Endodermal cell (in vitro differentiated cells): ENCODE data around the gene HOXD13. TPM values are rescaled to one million over a fixed set of nuclear protein-coding genes. Genes with fewer than 3 reads are reported as not detected.

ENCODE experiments used
- DNase-seq: peaks from one replicate; pipeline ENCODE4 v3.0.0-alpha.2; 2017
- H3K27ac ChIP-seq: 2 replicates; pipeline ENCODE4 v1.5.1; 2013; ENCODE audit warnings: mild to moderate bottlenecking, low read depth, low read length, moderate library complexity
- H3K27me3 ChIP-seq: 2 replicates; pipeline ENCODE4 v1.6.1; 2013; ENCODE audit warnings: mild to moderate bottlenecking, low read length, moderate library complexity; ENCODE audit not compliant: insufficient read depth, control insufficient read depth, poor library complexity, severe bottlenecking
- H3K36me3 ChIP-seq: 2 replicates; pipeline ENCODE4 v1.7.0; 2013; ENCODE audit warnings: mild to moderate bottlenecking, low read length, moderate library complexity; ENCODE audit not compliant: control insufficient read depth, insufficient read depth
- H3K4me1 ChIP-seq: one replicate; pipeline ENCODE4 v1.7.0; 2013; ENCODE audit warnings: low read length; ENCODE audit not compliant: control insufficient read depth, insufficient read depth
- H3K4me3 ChIP-seq: 2 replicates; pipeline ENCODE4 v1.5.1; 2013; ENCODE audit warnings: mild to moderate bottlenecking, low read length, moderate library complexity
- H3K9ac ChIP-seq: 2 replicates; pipeline ENCODE4 v1.6.1; 2013; ENCODE audit warnings: mild to moderate bottlenecking, low read length, moderate library complexity; ENCODE audit not compliant: poor library complexity, severe bottlenecking; ENCODE audit errors: extremely low read depth
- H3K9me3 ChIP-seq: 2 replicates; pipeline ENCODE4 v1.6.1; 2013; ENCODE audit warnings: mild to moderate bottlenecking, low read length, moderate library complexity; ENCODE audit not compliant: control insufficient read depth
- H3K27ac Mint-ChIP-seq: 2 replicates; pipeline ENCODE4 v1.8.0; 2020; ENCODE audit warnings: mixed read lengths
- H3K27me3 Mint-ChIP-seq: 2 replicates; pipeline ENCODE4 v1.8.0; 2021; ENCODE audit warnings: mild to moderate bottlenecking, mixed read lengths; ENCODE audit not compliant: insufficient read depth
- H3K36me3 Mint-ChIP-seq: 2 replicates; pipeline ENCODE4 v1.8.0; 2020; ENCODE audit warnings: low read depth, mixed read lengths
- H3K4me1 Mint-ChIP-seq: 2 replicates; pipeline ENCODE4 v1.8.0; 2020; ENCODE audit warnings: mixed read lengths
- H3K4me3 Mint-ChIP-seq: 2 replicates; pipeline ENCODE4 v1.8.0; 2020; ENCODE audit warnings: mild to moderate bottlenecking, moderate library complexity, mixed read lengths
- H3K9me3 Mint-ChIP-seq: 2 replicates; pipeline ENCODE4 v1.8.0; 2020; ENCODE audit warnings: mild to moderate bottlenecking, mixed read lengths
- WGBS, 2 experiments: methylation state at CpG; one replicate each; pipeline versions ENCODE4 v1.1.5 to v1.1.7; 2013; ENCODE audit warnings: missing lambda C conversion rate in 2 of 2, mixed read lengths in 1 of 2; ENCODE audit not compliant: insufficient coverage in 1 of 2, insufficient read length in 1 of 2; 5-methylcytosine and 5-hydroxymethylcytosine counted together
- total RNA-seq, 2 donors: library from RNA; stranded (reverse); fragmentation: NEBNext Ultra II Directional in 1 of 2; extraction: Animal tissue kit (Norgen Biotek cat#: 25700) in 1 of 2; gene quantifications; 2 replicates in 1 of 2; 3 replicates in 1 of 2; pipeline ENCODE4 v1.2.1, GENCODE V29; 2021
- TF ChIP-seq, protein P1 (sequence below): fragments of 200-600 bp; sonication (generic); conservative IDR thresholded peaks from 2 replicates; pipeline ENCODE4 v1.5.0; 2021; ENCODE audit warnings: antibody characterized with exemption, mild to moderate bottlenecking

HOXD13 gene
- total RNA-seq, 2 donors from 2014 or later: 0.11 to 0.40 TPM

GRCh38 chr2:176076796-176077195, 15.7 kb upstream of the HOXD13 start:
- DNase-seq: no peak
- WGBS, 2 experiments: 86% methylated on average over 2 of the region's 2 CpGs; no CpG with 5 or more reads in 1 of the 2 experiments
- H3K9me3 Mint-ChIP-seq: peaks cover 7% of the 10 kb centered on the region
- no peaks in the 10 kb centered on the region for H3K9me3 ChIP-seq
- peaks cover 94% of the 10 kb centered on the region for H3K27me3 Mint-ChIP-seq
- H3K27ac Mint-ChIP-seq: no peak overlapping the region
- H3K4me3 Mint-ChIP-seq: no peak overlapping the region
- H3K4me3 ChIP-seq: no peak overlapping the region
- H3K27me3 ChIP-seq: peaks cover 96% of the 10 kb centered on the region
- peaks cover 22% of the 10 kb centered on the region for H3K4me1 Mint-ChIP-seq
- H3K27ac ChIP-seq: no peak overlapping the region
- H3K36me3 Mint-ChIP-seq: no peaks in the 10 kb centered on the region
- H3K4me1 ChIP-seq: no peaks in the 10 kb centered on the region
- no peak overlapping the region for H3K9ac ChIP-seq
- TF ChIP-seq, protein P1, sequence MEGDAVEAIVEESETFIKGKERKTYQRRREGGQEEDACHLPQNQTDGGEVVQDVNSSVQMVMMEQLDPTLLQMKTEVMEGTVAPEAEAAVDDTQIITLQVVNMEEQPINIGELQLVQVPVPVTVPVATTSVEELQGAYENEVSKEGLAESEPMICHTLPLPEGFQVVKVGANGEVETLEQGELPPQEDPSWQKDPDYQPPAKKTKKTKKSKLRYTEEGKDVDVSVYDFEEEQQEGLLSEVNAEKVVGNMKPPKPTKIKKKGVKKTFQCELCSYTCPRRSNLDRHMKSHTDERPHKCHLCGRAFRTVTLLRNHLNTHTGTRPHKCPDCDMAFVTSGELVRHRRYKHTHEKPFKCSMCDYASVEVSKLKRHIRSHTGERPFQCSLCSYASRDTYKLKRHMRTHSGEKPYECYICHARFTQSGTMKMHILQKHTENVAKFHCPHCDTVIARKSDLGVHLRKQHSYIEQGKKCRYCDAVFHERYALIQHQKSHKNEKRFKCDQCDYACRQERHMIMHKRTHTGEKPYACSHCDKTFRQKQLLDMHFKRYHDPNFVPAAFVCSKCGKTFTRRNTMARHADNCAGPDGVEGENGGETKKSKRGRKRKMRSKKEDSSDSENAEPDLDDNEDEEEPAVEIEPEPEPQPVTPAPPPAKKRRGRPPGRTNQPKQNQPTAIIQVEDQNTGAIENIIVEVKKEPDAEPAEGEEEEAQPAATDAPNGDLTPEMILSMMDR: no peak
- H3K36me3 ChIP-seq: no peaks in the 10 kb centered on the region

- H3K9me3 ChIP-seq: no peaks in the 10 kb centered on the region
- no peak overlapping the region for H3K27ac ChIP-seq
- H3K4me3 ChIP-seq: peak overlapping the region; percentile 79
- peaks cover 96% of the 10 kb centered on the region for H3K27me3 ChIP-seq
- H3K36me3 ChIP-seq: no peaks in the 10 kb centered on the region
- H3K9me3 Mint-ChIP-seq: peaks cover 5% of the 10 kb centered on the region
- DNase-seq: no peak
- H3K4me3 Mint-ChIP-seq: peak overlapping the region; percentile 54
- H3K4me1 ChIP-seq: peaks cover 3% of the 10 kb centered on the region
- TF ChIP-seq, protein P1: no peak
- no peaks in the 10 kb centered on the region for H3K36me3 Mint-ChIP-seq
- peaks cover 27% of the 10 kb centered on the region for H3K4me1 Mint-ChIP-seq
- 5 to 6% methylated on average over 20 to 25 of the region's 25 CpGs for WGBS, 2 experiments
- H3K27ac Mint-ChIP-seq: no peak overlapping the region
- H3K9ac ChIP-seq: no peak overlapping the region
- peaks cover 94% of the 10 kb centered on the region for H3K27me3 Mint-ChIP-seq
These were observed 13.8 kb upstream of the HOXD13 start for GRCh38 chr2:176078541-176079284.

DNA sequence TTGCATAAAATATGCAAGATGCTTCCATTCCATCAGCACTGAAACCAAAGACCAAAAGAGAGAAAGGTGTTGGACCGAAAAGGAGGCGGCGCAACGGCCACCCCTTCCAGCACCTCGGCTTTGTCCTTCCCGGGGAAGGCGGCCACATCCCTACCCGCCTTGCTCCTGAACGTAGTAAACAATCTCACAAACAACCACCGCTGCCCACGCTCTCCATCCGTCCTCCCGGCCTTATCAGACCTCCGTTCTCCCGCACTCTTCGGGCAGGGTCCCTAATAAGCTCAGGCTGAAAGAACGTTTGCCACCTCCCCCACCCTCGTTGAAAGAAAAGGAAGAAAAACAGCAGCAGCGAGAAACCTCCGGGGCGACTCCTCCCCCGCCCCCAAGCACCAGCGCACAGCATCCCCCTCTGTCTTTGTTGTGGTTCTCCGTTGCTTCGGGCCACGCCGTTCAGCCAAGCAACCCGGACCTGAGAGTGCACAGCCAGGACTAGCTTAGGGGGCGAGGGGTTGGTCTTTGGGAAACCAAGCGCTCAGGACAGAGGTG, 13.2 kb upstream of the HOXD13 start:
- no peak overlapping the region for H3K27ac Mint-ChIP-seq

More for the DNA sequence above, 13.2 kb upstream of the HOXD13 start:
- no peak overlapping the region for H3K27ac ChIP-seq
- H3K4me1 ChIP-seq: peaks cover 4% of the 10 kb centered on the region
- H3K36me3 ChIP-seq: no peaks in the 10 kb centered on the region
- peak; percentile 71 for DNase-seq
- H3K9me3 Mint-ChIP-seq: peaks cover 5% of the 10 kb centered on the region
- H3K36me3 Mint-ChIP-seq: no peaks in the 10 kb centered on the region
- no peak overlapping the region for H3K9ac ChIP-seq
- TF ChIP-seq, protein P1: no peak
- peaks cover 31% of the 10 kb centered on the region for H3K4me1 Mint-ChIP-seq
- H3K27me3 ChIP-seq: peaks cover 97% of the 10 kb centered on the region
- 0 to 1% methylated on average over 3 to 30 of the region's 30 CpGs for WGBS, 2 experiments
- H3K4me3 Mint-ChIP-seq: peak overlapping the region; percentile 54
- H3K9me3 ChIP-seq: no peaks in the 10 kb centered on the region
- peak overlapping the region; percentile 79 for H3K4me3 ChIP-seq
- peaks cover 94% of the 10 kb centered on the region for H3K27me3 Mint-ChIP-seq
